Activated B cell treated with CpG ODN at 0.5 μM for 24 hours (primary cell): Measurements from ENCODE around the gene CTCF. TPM values are rescaled to one million over a fixed set of nuclear protein-coding genes. Genes with fewer than 3 reads are reported as not detected.

ENCODE experiments used
- ATAC-seq: fragments of 200-7000 bp; cut with Tn5 transposase; one replicate; pipeline ENCODE4 v1.10.0; 2021; ENCODE audit warnings: low read depth, mild to moderate bottlenecking, moderate library complexity
- CTCF ChIA-PET: fragments of 350-600 bp; sonication (Branson Sonifier 250); formaldehyde crosslinking; loops from one replicate; lab custom pipeline; 2021; ENCODE audit warnings: antibody characterized with exemption; lab: Charles Lee
- POLR2A ChIA-PET: fragments of 350-600 bp; sonication (Branson Sonifier 250); formaldehyde crosslinking; loops from one replicate; lab custom pipeline; 2021; ENCODE audit warnings: antibody characterized with exemption; lab: Charles Lee
- DNase-seq: peaks from one replicate; pipeline ENCODE4 v3.0.0; 2022
- H3K27ac Mint-ChIP-seq: one replicate; pipeline ENCODE4 v1.8.0; 2020; ENCODE audit warnings: mixed read lengths
- H3K27me3 Mint-ChIP-seq: one replicate; pipeline ENCODE4 v1.8.0; 2021; ENCODE audit warnings: mixed read lengths
- H3K36me3 Mint-ChIP-seq: one replicate; pipeline ENCODE4 v1.8.0; 2021; ENCODE audit warnings: low read depth, mixed read lengths
- H3K4me1 Mint-ChIP-seq: one replicate; pipeline ENCODE4 v1.8.0; 2021; ENCODE audit warnings: mixed read lengths
- H3K4me3 Mint-ChIP-seq: one replicate; pipeline ENCODE4 v1.8.0; 2020; ENCODE audit warnings: mild to moderate bottlenecking, mixed read lengths
- H3K9me3 Mint-ChIP-seq: one replicate; pipeline ENCODE4 v1.8.0; 2020; ENCODE audit warnings: mixed read lengths
- intact Hi-C: fragments of 100-400 bp; cut with micrococcal nuclease; formaldehyde crosslinking; loops from one replicate; pipeline ENCODE4 v1.15.1; 2024
- total RNA-seq: library from RNA; stranded (reverse); gene quantifications from 2 replicates; pipeline ENCODE4 v1.2.3, GENCODE V29; 2022
- TF ChIP-seq, protein P1 (sequence below): fragments of 200-600 bp; IDR thresholded peaks from one replicate; pipeline ENCODE4 v1.8.0; 2022; ENCODE audit warnings: antibody characterized with exemption, mild to moderate bottlenecking

Gene CTCF
- total RNA-seq, 1 donor from 2014 or later, result 59.6 TPM

DNA sequence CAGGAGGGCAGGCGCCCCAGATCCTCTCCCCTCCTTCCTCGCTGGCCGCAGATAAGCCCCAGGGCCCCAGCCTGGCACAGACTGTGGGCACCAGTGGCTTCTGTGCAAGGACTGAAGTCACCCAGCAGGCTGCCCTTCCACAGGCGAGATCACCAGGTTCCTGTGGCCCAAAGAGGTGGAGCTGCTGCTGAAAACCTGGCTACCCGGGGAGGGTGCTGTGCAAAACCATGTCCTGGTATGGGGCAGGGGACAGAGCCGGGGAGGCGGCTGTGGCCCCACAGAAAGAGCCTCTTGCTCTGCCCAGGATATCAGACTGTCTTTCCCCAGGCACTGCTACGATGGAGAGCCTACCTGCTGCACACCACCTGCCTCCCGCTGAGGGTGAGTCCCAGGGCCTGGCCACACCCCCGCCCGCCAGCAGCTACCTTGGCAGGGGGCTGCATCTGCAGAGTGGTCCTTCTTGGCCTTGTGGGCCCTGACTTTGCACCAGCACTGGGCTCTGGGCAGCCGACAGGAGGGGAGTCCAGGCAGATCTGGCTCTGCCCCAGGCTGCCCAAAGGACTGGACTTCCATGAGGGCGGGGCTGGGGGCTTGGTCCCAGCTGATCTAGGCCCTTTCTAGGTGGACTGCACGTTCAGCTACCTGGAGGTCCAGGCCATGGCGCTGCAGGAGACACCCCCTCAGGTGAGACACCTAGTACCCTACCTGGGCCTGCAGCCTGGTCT is 83.2 kb downstream of the CTCF start:
- Mint-ChIP-seq H3K4me1 (peaks cover 17% of the 10 kb centered on the region), H3K36me3 (peaks cover 30% of the 10 kb centered on the region), H3K27me3 (no peaks in the 10 kb centered on the region), H3K9me3 (no peaks in the 10 kb centered on the region), H3K4me3 (peak overlapping the region; percentile 83), H3K27ac (peak overlapping the region; percentile 87)
- POLR2A ChIA-PET, result interaction anchor here (0.5 to 4.9 kb wide), 24 partner anchors 14 to 1613 kb away, joined by 3 to 58 read pairs (median 4); partner anchors contain the start of genes ACD, ATP6V0D1, C16orf86 and CTCF
- no peak for DNase-seq
- CTCF ChIA-PET, result interaction anchor here (0.6 to 4.5 kb wide), 23 partner anchors 13 to 166 kb away, joined by 3 to 113 read pairs (median 8); partner anchors contain the start of genes ACD, ATP6V0D1, C16orf86 and CTCF
- intact Hi-C loops, result loop anchor here (1.0 kb wide), 4 partner anchors 15 to 164 kb away; partner anchors contain the start of genes ACD, ATP6V0D1, CTCF and PARD6A
- TF ChIP-seq, protein P1, sequence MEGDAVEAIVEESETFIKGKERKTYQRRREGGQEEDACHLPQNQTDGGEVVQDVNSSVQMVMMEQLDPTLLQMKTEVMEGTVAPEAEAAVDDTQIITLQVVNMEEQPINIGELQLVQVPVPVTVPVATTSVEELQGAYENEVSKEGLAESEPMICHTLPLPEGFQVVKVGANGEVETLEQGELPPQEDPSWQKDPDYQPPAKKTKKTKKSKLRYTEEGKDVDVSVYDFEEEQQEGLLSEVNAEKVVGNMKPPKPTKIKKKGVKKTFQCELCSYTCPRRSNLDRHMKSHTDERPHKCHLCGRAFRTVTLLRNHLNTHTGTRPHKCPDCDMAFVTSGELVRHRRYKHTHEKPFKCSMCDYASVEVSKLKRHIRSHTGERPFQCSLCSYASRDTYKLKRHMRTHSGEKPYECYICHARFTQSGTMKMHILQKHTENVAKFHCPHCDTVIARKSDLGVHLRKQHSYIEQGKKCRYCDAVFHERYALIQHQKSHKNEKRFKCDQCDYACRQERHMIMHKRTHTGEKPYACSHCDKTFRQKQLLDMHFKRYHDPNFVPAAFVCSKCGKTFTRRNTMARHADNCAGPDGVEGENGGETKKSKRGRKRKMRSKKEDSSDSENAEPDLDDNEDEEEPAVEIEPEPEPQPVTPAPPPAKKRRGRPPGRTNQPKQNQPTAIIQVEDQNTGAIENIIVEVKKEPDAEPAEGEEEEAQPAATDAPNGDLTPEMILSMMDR, result no peak
- ATAC-seq, result no peak

DNA sequence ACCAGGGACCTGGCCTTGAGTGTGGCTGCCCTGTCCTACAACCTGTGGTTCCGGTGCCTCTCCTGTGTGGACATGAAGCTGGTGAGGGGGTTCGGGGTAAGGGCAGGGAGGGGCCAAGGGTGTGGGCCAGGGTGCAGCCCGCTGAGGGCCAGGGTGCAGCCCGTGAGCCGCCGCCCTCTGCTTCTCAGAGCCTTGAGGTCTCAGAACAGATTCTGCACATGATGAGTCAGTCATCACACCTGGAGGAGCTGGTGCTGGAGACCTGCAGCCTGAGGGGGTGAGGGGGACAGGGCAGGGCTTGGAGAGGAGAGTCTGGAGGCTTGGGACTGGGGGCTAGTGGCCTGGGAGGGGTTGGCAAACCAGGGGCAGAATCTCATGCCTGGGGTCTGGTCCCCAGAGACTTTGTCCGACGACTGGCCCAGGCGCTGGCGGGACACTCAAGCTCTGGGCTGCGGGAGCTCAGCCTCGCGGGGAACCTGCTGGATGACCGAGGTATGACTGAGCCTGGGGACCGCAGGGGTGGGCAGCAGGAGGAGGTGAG is 84.9 kb downstream of the CTCF start:
- TF ChIP-seq, protein P1, result no peak
- Mint-ChIP-seq H3K4me3 (no peak overlapping the region), H3K27ac (no peak overlapping the region), H3K36me3 (peaks cover 46% of the 10 kb centered on the region), H3K9me3 (no peaks in the 10 kb centered on the region), H3K27me3 (no peaks in the 10 kb centered on the region), H3K4me1 (peaks cover 19% of the 10 kb centered on the region)
- CTCF ChIA-PET, result interaction anchor here (1.1 to 4.0 kb wide), 2 partner anchors 127 to 166 kb away, joined by 3 to 56 read pairs; partner anchors contain the start of gene ATP6V0D1
- POLR2A ChIA-PET, result interaction anchor here (1.2 to 4.9 kb wide), 2 partner anchors 12 to 166 kb away, joined by 4 to 32 read pairs; partner anchors contain the start of genes ACD and PARD6A
- intact Hi-C loops, result no loop called here
- ATAC-seq (no peak), DNase-seq (no peak)

DNA sequence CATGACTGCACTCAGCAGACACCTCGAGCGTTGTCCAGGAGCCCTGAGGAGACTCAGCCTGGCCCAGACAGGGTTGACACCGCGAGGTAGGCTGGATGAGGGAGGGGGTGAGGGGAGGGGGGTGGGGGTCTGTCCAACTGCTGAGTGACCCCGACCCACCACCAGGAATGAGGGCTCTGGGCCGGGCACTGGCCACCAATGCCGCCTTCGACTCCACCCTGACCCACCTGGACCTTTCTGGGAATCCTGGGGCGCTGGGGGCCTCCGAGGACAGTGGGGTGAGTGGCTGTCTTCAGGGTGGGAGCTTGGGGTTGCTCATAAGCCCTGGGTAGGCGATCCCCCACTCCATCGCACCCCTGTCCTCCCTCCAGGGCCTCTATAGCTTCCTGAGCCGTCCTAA is 85.4 kb downstream of the CTCF start:
- no peak for DNase-seq
- intact Hi-C loops, result no loop called here
- no peaks in the 10 kb centered on the region for H3K9me3 Mint-ChIP-seq
- ChIA-PET CTCF (no interaction called here), POLR2A (interaction anchor here (1.2 to 4.9 kb wide), 2 partner anchors 12 to 166 kb away, joined by 4 to 32 read pairs; partner anchors contain the start of genes ACD and PARD6A)
- H3K27ac Mint-ChIP-seq, result no peak overlapping the region
- H3K4me1 Mint-ChIP-seq, result peaks cover 21% of the 10 kb centered on the region
- H3K27me3 Mint-ChIP-seq, result no peaks in the 10 kb centered on the region
- peaks cover 48% of the 10 kb centered on the region for H3K36me3 Mint-ChIP-seq
- H3K4me3 Mint-ChIP-seq, result no peak overlapping the region
- no peak for ATAC-seq
- TF ChIP-seq, protein P1, result no peak

DNA sequence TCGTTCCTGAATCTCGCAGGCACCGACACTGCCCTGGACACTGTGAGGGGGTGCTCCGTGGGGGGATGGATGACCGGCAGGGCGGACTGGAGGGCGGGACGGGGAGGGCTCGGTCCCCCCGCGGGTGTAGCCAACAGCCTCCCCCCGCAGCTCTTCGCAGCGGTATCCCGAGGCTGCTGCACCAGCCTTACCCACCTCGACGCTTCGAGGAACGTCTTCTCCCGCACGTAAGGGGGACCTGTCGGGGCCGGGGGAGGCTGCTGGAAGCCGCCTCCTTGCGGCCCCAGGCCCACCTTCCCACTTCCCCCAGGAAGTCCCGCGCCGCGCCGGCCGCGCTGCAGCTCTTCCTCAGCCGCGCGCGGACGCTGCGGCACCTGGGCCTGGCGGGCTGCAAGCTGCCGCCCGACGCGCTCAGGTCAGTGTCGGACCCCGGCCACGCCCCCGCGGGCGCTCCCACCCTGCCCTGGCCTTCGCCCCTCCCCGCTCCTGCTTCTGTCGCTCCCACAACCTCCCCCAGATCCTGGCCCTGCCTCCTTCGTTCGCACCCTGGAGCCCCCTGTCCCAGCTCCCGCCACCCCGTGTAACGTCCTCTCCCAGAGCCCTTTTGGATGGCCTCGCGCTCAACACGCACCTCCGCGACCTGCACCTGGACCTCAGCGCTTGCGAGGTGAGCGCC is 85.9 kb downstream of the CTCF start:
- ChIA-PET POLR2A (interaction anchor here (1.2 to 4.9 kb wide), 2 partner anchors 11 to 167 kb away, joined by 4 to 32 read pairs; partner anchors contain the start of genes ACD and PARD6A), CTCF (no interaction called here)
- ATAC-seq (no peak), DNase-seq (no peak)
- Mint-ChIP-seq H3K27ac (no peak overlapping the region), H3K4me1 (peaks cover 21% of the 10 kb centered on the region), H3K36me3 (peaks cover 48% of the 10 kb centered on the region), H3K4me3 (no peak overlapping the region), H3K27me3 (no peaks in the 10 kb centered on the region), H3K9me3 (no peaks in the 10 kb centered on the region)
- TF ChIP-seq, protein P1, result no peak
- intact Hi-C loops, result no loop called here
